HepG2 (cell line): ENCODE data around the gene AP3B1. TPM values are rescaled to one million over a fixed set of nuclear protein-coding genes. Genes with fewer than 3 reads are reported as not detected.

Experiments
- ATAD3A ChIP-seq: sonication (generic); formaldehyde crosslinking; IDR thresholded peaks from 2 replicates; pipeline ENCODE4 v1.4.0; 2020; ENCODE audit warnings: missing genetic modification reagents
- ATF6 ChIP-seq: sonication (generic); formaldehyde crosslinking; conservative IDR thresholded peaks from 2 replicates; pipeline ENCODE4 v1.4.0; 2020; ENCODE audit warnings: missing genetic modification reagents
- KLF13 ChIP-seq: sonication (generic); formaldehyde crosslinking; IDR thresholded peaks from 2 replicates; pipeline ENCODE4 v1.4.0; 2020; ENCODE audit warnings: mild to moderate bottlenecking, missing genetic modification reagents
- SATB2 ChIP-seq: sonication (generic); formaldehyde crosslinking; IDR thresholded peaks from 2 replicates; pipeline ENCODE4 v1.5.0; 2020; ENCODE audit warnings: missing genetic modification reagents
- ZFY ChIP-seq: sonication (generic); formaldehyde crosslinking; IDR thresholded peaks from 2 replicates; pipeline ENCODE4 v1.4.0; 2020; ENCODE audit warnings: missing genetic modification reagents
- ZKSCAN8 ChIP-seq: IDR thresholded peaks from 2 replicates; pipeline ENCODE4 v1.6.1; 2016; ENCODE audit warnings: borderline replicate concordance, missing genetic modification reagents, missing compliant biosample characterization
- ZNF780A ChIP-seq: sonication (generic); formaldehyde crosslinking; IDR thresholded peaks from 2 replicates; pipeline ENCODE4 v1.8.0; 2022; ENCODE audit warnings: mild to moderate bottlenecking, missing genetic modification reagents, moderate library complexity
- ZNF83 ChIP-seq: sonication (generic); formaldehyde crosslinking; IDR thresholded peaks from 2 replicates; pipeline ENCODE4 v1.4.0; 2020; ENCODE audit warnings: missing genetic modification reagents, mild to moderate bottlenecking, borderline replicate concordance
- polyA plus RNA-seq, 8 experiments: library from polyadenylated mRNA; depleted of rRNA in 3 of 8; stranded (reverse) in 7 of 8; unstranded in 1 of 8; fragments of >200 nt; fragmentation: Illumina TruSeq in 4 of 8; extraction: Trizol in 4 of 8; gene quantifications; 2 replicates each; pipeline versions ENCODE4 v1.2.1 to v1.2.3, GENCODE V29; 2011 to 2016; ENCODE audit warnings: low read depth in 4 of 8, missing spikeins in 1 of 8, mixed read lengths in 1 of 8; ENCODE audit not compliant: insufficient read depth in 1 of 8
- total RNA-seq, 5 experiments: library from RNA; depleted of rRNA; stranded (reverse); fragments of >200 nt; fragmentation: Illumina TruSeq; extraction: Trizol; gene quantifications; 2 replicates each; pipeline ENCODE4 v1.2.3, GENCODE V29; 2016; ENCODE audit warnings: low read depth in 1 of 5
- TF ChIP-seq, protein P1 (sequence below): sonication (generic); formaldehyde crosslinking; IDR thresholded peaks from one replicate; pipeline ENCODE4 v1.5.1; 2020; ENCODE audit warnings: mild to moderate bottlenecking, missing genetic modification reagents; ENCODE audit errors: not compliant biosample characterization
- TF ChIP-seq, protein P2 (sequence below): sonication (generic); formaldehyde crosslinking; IDR thresholded peaks from 2 replicates; pipeline ENCODE4 v1.4.0; 2020; ENCODE audit warnings: missing genetic modification reagents

Gene AP3B1
- total and polyA plus RNA-seq, 2 of the 13 experiments (the other 11 are each of a cell fraction or from before 2014, with no cell fraction given) = 37.7 to 51.2 TPM

DNA sequence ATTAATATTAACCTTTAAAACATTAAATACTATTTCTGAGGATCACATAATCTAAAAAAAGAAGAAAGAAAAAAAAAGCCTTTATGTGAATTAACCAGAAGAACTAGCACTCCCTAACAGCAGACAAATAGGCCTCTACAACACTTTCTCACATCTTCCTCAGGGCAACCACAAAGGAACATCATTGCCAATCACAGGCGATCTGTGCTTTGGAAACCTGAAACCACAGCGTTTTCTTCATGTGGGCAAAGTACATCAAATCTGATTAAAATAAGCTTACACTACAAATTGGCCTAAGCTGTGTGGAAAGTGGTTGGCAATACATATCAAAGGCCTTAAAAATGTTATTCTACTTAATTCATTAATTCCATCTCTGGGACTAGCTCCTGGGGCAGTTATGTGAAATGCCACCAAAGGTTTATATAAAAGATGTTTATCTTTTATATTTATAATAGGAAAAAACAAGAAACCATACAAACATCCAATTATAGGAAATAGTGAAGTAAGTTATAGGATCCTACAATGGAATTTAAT lies 333.6 kb downstream of the AP3B1 start (continued):
- TF ChIP-seq, protein P1, sequence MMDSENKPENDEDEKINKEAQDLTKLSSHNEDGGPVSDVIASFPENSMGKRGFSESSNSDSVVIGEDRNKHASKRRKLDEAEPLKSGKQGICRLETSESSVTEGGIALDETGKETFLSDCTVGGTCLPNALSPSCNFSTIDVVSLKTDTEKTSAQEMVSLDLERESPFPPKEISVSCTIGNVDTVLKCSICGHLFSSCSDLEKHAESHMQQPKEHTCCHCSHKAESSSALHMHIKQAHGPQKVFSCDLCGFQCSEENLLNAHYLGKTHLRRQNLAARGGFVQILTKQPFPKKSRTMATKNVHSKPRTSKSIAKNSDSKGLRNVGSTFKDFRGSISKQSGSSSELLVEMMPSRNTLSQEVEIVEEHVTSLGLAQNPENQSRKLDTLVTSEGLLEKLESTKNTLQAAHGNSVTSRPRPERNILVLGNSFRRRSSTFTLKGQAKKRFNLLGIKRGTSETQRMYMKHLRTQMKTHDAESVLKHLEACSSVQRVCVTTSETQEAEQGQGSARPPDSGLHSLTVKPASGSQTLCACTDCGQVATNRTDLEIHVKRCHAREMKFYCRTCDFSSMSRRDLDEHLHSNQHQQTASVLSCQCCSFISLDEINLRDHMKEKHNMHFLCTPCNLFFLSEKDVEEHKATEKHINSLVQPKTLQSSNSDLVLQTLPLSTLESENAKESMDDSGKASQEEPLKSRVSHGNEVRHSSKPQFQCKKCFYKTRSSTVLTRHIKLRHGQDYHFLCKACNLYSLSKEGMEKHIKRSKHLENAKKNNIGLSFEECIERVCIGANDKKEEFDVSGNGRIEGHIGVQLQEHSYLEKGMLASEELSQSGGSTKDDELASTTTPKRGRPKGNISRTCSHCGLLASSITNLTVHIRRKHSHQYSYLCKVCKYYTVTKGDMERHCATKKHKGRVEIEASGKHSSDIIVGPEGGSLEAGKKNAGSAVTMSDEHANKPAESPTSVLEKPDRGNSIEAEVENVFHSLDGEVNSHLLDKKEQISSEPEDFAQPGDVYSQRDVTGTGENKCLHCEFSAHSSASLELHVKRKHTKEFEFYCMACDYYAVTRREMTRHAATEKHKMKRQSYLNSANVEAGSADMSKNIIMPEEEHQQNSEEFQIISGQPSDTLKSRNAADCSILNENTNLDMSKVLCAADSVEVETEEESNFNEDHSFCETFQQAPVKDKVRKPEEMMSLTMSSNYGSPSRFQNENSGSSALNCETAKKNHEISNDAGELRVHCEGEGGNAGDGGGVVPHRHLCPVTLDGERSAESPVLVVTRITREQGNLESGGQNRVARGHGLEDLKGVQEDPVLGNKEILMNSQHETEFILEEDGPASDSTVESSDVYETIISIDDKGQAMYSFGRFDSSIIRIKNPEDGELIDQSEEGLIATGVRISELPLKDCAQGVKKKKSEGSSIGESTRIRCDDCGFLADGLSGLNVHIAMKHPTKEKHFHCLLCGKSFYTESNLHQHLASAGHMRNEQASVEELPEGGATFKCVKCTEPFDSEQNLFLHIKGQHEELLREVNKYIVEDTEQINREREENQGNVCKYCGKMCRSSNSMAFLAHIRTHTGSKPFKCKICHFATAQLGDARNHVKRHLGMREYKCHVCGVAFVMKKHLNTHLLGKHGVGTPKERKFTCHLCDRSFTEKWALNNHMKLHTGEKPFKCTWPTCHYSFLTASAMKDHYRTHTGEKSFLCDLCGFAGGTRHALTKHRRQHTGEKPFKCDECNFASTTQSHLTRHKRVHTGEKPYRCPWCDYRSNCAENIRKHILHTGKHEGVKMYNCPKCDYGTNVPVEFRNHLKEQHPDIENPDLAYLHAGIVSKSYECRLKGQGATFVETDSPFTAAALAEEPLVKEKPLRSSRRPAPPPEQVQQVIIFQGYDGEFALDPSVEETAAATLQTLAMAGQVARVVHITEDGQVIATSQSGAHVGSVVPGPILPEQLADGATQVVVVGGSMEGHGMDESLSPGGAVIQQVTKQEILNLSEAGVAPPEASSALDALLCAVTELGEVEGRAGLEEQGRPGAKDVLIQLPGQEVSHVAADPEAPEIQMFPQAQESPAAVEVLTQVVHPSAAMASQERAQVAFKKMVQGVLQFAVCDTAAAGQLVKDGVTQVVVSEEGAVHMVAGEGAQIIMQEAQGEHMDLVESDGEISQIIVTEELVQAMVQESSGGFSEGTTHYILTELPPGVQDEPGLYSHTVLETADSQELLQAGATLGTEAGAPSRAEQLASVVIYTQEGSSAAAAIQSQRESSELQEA (CRISPR knock-in tag) = no peak
- TF ChIP-seq ZFY (CRISPR knock-in tag) (no peak), SATB2 (no peak), ZNF780A (no peak), KLF13 (CRISPR knock-in tag) (no peak), ATAD3A (CRISPR knock-in tag) (no peak), ZNF83 (CRISPR knock-in tag) (no peak), ZKSCAN8 (CRISPR knock-in tag) (no peak), ATF6 (CRISPR knock-in tag) (no peak)
- TF ChIP-seq, protein P2, sequence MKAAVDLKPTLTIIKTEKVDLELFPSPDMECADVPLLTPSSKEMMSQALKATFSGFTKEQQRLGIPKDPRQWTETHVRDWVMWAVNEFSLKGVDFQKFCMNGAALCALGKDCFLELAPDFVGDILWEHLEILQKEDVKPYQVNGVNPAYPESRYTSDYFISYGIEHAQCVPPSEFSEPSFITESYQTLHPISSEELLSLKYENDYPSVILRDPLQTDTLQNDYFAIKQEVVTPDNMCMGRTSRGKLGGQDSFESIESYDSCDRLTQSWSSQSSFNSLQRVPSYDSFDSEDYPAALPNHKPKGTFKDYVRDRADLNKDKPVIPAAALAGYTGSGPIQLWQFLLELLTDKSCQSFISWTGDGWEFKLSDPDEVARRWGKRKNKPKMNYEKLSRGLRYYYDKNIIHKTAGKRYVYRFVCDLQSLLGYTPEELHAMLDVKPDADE (CRISPR knock-in tag) = no peak
